AG09319 (cell line): ENCODE results near the gene PRLR.
"Not testable (repeated sequence)": the region's sequence is repeated elsewhere in the genome, so short reads cannot be mapped to it uniquely, and the experiment has no call there.

Experiments
- DNase-seq: peaks from one replicate; pipeline ENCODE4 v3.0.0-alpha.2; 2010; ENCODE audit warnings: low read depth; ENCODE audit errors: extremely low read depth
- CTCF ChIP-seq: IDR thresholded peaks from 2 replicates; pipeline ENCODE4 v1.5.1; 2011; ENCODE audit warnings: low read depth, mild to moderate bottlenecking, inconsistent platforms, low read length, moderate library complexity

Gene PRLR

DNA sequence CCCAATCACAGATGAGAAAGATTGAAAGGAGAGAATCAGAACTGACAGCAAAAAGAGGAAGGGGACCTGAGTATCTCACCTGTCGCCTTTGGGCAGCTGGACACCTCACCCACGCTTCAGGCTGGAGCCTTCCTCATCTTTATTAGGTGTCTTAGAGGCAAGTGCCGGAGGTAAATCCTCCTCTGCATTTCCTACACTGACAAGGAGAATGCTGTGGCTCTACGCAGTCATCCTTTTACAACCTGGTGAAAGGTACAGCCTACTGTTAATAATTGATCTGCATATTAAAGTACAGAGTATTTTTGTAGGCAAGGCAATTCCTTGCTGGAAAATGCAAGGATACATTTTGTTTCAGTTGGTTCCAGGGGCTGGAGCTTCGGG lies 34.8 kb downstream of the PRLR start:
- no peak for DNase-seq
- TF ChIP-seq CTCF: no peak

- no peak for DNase-seq
- no peak for TF ChIP-seq CTCF
Observed at GRCh38 chr5:35194635-35195471, 35.4 kb downstream of the PRLR start.

- TF ChIP-seq CTCF: no peak
- DNase-seq: no peak
Observed at GRCh38 chr5:35192506-35192905, 37.8 kb downstream of the PRLR start.

GRCh38 chr5:35189801-35190200 lies 40.5 kb downstream of the PRLR start:
- DNase-seq: not testable (repeated sequence)

DNA sequence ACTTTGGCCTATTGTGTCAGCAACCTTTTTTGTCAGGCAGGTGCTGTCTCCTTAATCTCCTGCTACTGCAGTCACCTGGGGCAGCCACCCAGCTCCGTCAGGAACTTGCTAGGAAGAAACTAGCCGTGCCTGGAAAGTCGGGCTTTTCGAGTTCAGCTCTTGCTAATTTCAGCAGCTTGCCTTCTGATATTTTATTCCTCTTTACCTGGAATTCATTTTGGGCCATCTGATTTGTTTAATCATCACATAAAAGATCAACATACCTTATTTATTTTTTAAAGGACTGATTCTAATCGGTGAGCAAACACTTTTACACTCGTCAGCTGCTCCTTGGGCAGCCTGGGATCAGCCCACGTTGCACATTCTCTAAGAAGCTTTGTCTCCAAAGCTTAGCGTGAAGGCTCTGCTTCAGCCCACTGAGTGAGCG lies 42.2 kb downstream of the PRLR start:
- TF ChIP-seq CTCF: no peak
- DNase-seq: no peak

GRCh38 chr5:35187621-35188020 lies 42.7 kb downstream of the PRLR start:
- DNase-seq: not testable (repeated sequence)

DNA sequence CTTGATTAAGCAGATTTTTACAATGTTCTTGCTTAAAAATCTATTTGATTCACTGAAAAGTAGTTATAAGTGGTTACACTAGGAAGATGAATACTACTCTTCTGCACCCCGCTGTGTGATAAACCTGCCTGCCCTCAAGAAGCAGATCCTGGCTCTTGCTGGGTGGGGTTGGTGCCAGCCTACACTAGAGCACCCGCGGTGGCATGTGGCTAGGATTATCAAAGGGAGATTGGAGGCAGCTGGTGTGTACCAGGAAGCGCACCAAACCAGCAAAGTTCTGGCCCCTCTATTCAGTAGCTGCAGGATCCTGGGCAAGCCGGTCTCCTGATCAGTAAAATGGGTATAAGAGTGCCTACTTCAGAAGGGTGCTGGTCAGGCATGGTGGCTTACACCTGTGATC lies 43.5 kb downstream of the PRLR start:
- DNase-seq: no peak
- no peak for TF ChIP-seq CTCF

DNA sequence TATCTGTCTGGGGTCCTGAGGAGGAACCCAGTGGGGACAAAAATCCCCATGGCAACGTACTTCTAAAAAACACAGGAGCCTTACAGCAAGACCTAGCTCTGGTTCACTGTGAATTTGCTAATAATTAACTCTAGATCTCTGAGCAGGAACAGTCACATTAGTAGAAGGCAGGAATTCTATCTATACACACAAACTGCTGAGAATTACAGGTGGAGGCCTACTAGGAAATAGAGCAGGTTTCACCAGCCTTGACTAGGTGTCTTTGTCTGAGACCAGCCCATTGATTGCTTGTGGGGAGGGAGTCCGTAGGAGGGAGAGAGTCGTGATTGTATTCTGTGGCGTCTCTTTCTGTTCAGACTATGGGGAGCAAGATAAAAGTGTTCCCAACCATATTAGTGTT lies 44.8 kb downstream of the PRLR start:
- no peak for TF ChIP-seq CTCF
- no peak for DNase-seq
